Testis (tissue), 2 donors: ENCODE measurements around the gene SLC16A10.

Source experiments
- POLR2A ChIP-seq: fragments of 450-650 bp; IDR thresholded peaks from one replicate; pipeline ENCODE4 v1.6.1; 2017; ENCODE audit warnings: antibody characterized with exemption, mild to moderate bottlenecking, moderate library complexity
- TF ChIP-seq, protein P1 (sequence below), 3 experiments: fragments of 450-650 bp in 2 of 3; fragments of 200-600 bp in 1 of 3; sonication (generic) in 1 of 3; IDR thresholded peaks; one replicate each; pipeline ENCODE4 v1.5.1; 2016 to 2019; ENCODE audit warnings: antibody characterized with exemption in 3 of 3, mild to moderate bottlenecking in 2 of 3, moderate library complexity in 1 of 3

DNA sequence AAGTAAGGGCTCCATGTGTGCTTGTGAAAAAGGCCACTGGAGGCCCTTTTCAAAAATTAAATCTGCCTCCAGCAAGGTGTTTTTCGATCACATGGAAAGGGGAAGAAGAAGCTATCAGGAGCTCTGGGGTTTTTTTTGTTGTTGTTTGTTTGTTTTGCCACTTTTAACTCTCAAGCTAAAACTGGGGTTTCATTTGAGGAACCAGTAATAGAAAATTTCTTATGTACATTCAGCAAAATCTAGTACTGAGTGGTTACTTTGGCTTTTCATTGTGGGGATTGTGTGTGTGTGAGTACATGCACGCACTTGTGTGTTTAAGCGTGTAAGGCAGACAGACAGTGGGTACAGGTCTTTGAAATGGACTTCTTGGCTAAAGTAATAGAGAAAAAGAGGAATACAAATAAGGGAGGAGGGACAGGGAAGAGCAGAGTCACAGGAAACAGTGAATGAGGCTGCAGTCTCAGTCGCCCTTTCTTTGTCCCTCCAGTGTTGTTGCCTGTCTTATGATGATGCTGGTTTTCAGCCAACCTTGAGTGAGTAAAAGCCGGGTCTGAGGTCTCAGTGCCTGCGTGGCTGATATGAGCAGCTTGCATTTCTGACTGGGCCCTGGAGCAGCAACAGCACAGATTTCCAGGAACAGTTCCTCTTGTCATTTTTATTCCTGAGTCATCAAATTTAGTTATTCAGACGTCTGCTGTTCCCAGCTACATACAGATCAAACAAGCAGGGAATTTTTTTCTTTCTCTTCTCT is 26.2 kb downstream of the SLC16A10 start:
- TF ChIP-seq, protein P1, sequence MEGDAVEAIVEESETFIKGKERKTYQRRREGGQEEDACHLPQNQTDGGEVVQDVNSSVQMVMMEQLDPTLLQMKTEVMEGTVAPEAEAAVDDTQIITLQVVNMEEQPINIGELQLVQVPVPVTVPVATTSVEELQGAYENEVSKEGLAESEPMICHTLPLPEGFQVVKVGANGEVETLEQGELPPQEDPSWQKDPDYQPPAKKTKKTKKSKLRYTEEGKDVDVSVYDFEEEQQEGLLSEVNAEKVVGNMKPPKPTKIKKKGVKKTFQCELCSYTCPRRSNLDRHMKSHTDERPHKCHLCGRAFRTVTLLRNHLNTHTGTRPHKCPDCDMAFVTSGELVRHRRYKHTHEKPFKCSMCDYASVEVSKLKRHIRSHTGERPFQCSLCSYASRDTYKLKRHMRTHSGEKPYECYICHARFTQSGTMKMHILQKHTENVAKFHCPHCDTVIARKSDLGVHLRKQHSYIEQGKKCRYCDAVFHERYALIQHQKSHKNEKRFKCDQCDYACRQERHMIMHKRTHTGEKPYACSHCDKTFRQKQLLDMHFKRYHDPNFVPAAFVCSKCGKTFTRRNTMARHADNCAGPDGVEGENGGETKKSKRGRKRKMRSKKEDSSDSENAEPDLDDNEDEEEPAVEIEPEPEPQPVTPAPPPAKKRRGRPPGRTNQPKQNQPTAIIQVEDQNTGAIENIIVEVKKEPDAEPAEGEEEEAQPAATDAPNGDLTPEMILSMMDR (IDR thresholded peaks at IDR 0.05): no peak
- no peak for TF ChIP-seq POLR2A
